NK-92 (cell line): ENCODE data around the gene IL12RB1.

Source experiments
- DNase-seq: peaks from one replicate; lab custom pipeline; 2025; ENCODE audit not compliant: unreplicated experiment; lab: John Stamatoyannopoulos, UW

The IL12RB1 gene

DNA sequence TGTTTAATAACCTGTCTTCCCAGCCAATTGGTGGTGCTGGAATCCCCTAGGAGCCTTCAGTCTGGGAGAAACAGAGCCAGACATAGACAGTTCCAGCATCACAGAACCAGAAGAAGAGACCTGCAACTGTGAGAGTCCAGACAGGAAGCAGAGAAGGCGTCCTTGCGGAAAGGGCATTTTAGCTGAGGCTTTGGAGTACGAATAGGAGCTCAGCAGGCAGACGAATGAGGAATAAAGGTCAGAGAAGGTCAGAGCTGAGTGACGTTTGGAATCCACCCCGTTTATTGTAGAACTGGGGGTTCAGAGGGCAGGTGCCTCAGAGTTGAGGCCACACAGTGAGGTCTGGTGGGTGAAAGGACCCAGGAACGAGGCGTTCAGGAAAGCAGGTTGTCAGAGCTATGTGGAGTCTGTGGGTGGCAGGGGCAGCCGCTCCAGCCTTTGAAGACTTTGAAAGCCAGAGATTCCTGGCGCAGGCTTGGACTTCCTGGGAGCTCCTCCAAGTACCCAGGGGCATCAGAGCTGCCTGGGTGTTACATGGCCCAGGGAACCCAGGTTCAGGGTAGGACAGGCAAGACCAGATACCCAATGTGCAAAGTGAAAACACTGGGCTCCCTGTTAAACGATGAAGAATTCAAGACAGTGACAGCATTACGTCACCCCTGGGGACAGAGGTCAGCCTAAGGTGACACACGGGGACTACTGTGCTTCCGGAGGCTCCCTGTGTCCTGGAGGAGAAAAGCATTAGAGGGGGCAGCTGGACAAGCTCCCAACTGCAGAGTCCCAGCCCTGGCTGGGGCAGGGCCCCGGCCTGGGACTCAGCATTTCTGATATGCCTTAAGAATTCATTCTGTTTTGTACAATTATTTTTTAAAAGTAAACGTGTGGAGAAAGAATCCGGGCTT is 73.3 kb downstream of the IL12RB1 start:
- no peak for DNase-seq

DNA sequence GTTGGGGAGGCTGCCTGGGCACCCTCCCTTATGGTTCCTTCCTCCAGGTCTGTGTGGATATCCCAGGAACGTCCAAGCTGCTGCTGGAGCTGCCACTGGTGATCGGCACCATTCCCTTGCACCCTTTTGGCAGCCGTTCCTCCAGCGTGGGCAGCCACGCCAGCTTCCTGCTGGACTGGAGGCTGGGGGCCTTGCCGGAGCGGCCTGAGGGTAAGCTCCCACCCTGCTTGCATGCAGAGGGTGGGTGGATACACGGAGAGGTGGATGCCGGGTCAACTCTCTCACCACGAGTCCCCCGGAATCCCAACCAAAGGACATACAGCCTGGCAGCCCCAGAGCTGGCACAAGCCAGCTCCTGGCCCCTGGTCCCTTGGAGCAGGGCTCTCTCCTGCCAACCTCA is 76.6 kb downstream of the IL12RB1 start:
- DNase-seq = no peak

DNA sequence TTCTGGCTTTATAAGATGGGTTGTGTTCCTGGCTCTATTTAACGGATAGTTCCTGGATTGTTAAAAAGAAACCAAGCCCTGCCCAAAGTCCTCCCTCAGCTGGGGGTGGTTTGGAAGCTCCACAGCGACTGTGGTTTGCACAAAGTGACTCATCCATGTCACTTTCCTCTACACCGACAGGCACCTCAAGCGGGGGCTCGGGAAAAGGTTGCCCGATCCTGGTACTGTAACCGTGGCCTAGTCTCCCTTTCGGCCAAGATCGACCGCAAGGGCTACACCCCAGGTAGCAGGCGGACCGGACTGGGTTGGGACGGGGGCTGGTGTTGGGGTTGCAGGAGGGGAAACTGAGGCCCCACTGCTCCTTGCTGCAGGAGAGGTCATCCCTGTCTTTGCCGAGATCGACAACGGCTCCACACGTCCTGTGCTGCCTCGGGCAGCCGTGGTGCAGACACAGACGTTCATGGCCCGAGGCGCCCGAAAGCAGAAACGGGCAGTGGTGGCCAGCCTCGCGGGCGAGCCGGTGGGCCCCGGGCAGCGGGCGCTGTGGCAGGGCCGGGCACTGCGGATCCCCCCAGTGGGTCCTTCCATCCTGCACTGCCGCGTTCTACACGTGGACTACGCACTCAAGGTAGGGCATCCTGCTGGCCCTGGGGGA is 77.2 kb downstream of the IL12RB1 start:
- DNase-seq = no peak
